ENCODE results near the gene FLRT2. TPM values are rescaled to one million over a fixed set of nuclear protein-coding genes. Genes with fewer than 3 reads are reported as not detected.

The FLRT2 gene
- total RNA-seq, 4 donors from 2014 or later: 3.4 to 7.0 (median 4.0) TPM

- no peak for TF ChIP-seq CTCF (IDR thresholded peaks at IDR 0.05)
- TF ChIP-seq EP300 (IDR thresholded peaks at IDR 0.05; ENCODE audit: low read depth): no peak
- no peak for TF ChIP-seq POLR2A (IDR thresholded peaks at IDR 0.05)
- TF ChIP-seq POLR2AphosphoS5 (IDR thresholded peaks at IDR 0.05): no peak
- Histone ChIP-seq H3K9me3 (no peaks in the 10 kb centered on the region), H3K27ac (no peak overlapping the region), H3K27me3 (no peaks in the 10 kb centered on the region), H3K4me1 (no peaks in the 10 kb centered on the region), H3K4me3 (no peak overlapping the region), H3K36me3 (no peaks in the 10 kb centered on the region)
- no peak for DNase-seq
- intact Hi-C loops (cut with DNase I; ENCODE audit: low total_unique reads): no loop called here
- in situ Hi-C loops (cut with MboI; ENCODE audit: low pct_ligation_motif_present in 1 of 4, low pct_unique_long_range_greater_than_20kb in 1 of 4, low sequenced_read_pairs in 3 of 4): no loop called here
- 48 to 67% methylated on average over 5 of the region's 5 CpGs for WGBS, 2 donors (ENCODE audit: low coverage in 1 of 2)
Observed at GRCh38 chr14:85599939-85600338, 70.0 kb downstream of the FLRT2 start.

- no peaks in the 10 kb centered on the region for H3K4me1 ChIP-seq
- 29 to 73% methylated on average over 1 of the region's 1 CpG for WGBS, 2 donors (ENCODE audit: low coverage in 1 of 2)
Observed at GRCh38 chr14:85601246-85601645, 71.3 kb downstream of the FLRT2 start.

GRCh38 chr14:85601690-85602089 is 71.7 kb downstream of the FLRT2 start:
- intact Hi-C loops (cut with DNase I; ENCODE audit: low total_unique reads): no loop called here
- 67 to 83% methylated on average over 1 of the region's 1 CpG for WGBS, 2 donors (ENCODE audit: low coverage in 1 of 2)
- no peaks in the 10 kb centered on the region for H3K9me3 ChIP-seq
- no peaks in the 10 kb centered on the region for H3K27me3 ChIP-seq
- DNase-seq: no peak
- TF ChIP-seq EP300 (IDR thresholded peaks at IDR 0.05; ENCODE audit: low read depth): no peak
- no peak for TF ChIP-seq POLR2A (IDR thresholded peaks at IDR 0.05)
- TF ChIP-seq POLR2AphosphoS5 (IDR thresholded peaks at IDR 0.05): no peak
- TF ChIP-seq CTCF (IDR thresholded peaks at IDR 0.05): no peak
- H3K4me1 ChIP-seq: no peaks in the 10 kb centered on the region
- no peaks in the 10 kb centered on the region for H3K36me3 ChIP-seq
- H3K27ac ChIP-seq: no peak overlapping the region
- in situ Hi-C loops (cut with MboI; ENCODE audit: low pct_ligation_motif_present in 1 of 4, low pct_unique_long_range_greater_than_20kb in 1 of 4, low sequenced_read_pairs in 3 of 4): no loop called here
- no peak overlapping the region for H3K4me3 ChIP-seq

More at GRCh38 chr14:85601246-85601645, 71.3 kb downstream of the FLRT2 start:
- no peaks in the 10 kb centered on the region for H3K27me3 ChIP-seq
- H3K27ac ChIP-seq: no peak overlapping the region
- H3K9me3 ChIP-seq: no peaks in the 10 kb centered on the region
- intact Hi-C loops (cut with DNase I; ENCODE audit: low total_unique reads): no loop called here
- TF ChIP-seq POLR2A (IDR thresholded peaks at IDR 0.05) (no peak), EP300 (IDR thresholded peaks at IDR 0.05; ENCODE audit: low read depth) (no peak), POLR2AphosphoS5 (IDR thresholded peaks at IDR 0.05) (no peak), CTCF (IDR thresholded peaks at IDR 0.05) (no peak)
- in situ Hi-C loops (cut with MboI; ENCODE audit: low pct_ligation_motif_present in 1 of 4, low pct_unique_long_range_greater_than_20kb in 1 of 4, low sequenced_read_pairs in 3 of 4): no loop called here
- DNase-seq: no peak
- H3K4me3 ChIP-seq: no peak overlapping the region
- H3K36me3 ChIP-seq: no peaks in the 10 kb centered on the region

GRCh38 chr14:85602345-85602744 is 72.4 kb downstream of the FLRT2 start:
- 71 to 76% methylated on average over 1 to 6 of the region's 6 CpGs for WGBS, 2 donors (ENCODE audit: low coverage in 1 of 2)
- in situ Hi-C loops (cut with MboI; ENCODE audit: low pct_ligation_motif_present in 1 of 4, low pct_unique_long_range_greater_than_20kb in 1 of 4, low sequenced_read_pairs in 3 of 4): no loop called here
- H3K36me3 ChIP-seq: no peaks in the 10 kb centered on the region
- no peaks in the 10 kb centered on the region for H3K4me1 ChIP-seq
- H3K9me3 ChIP-seq: no peaks in the 10 kb centered on the region
- intact Hi-C loops (cut with DNase I; ENCODE audit: low total_unique reads): no loop called here
- H3K27ac ChIP-seq: no peak overlapping the region
- TF ChIP-seq POLR2A (IDR thresholded peaks at IDR 0.05) (no peak), POLR2AphosphoS5 (IDR thresholded peaks at IDR 0.05) (no peak), EP300 (IDR thresholded peaks at IDR 0.05; ENCODE audit: low read depth) (no peak), CTCF (IDR thresholded peaks at IDR 0.05) (no peak)
- no peak for DNase-seq
- H3K27me3 ChIP-seq: no peaks in the 10 kb centered on the region
- H3K4me3 ChIP-seq: no peak overlapping the region
